HepG2 (cell line): ENCODE results near the gene DGKB. TPM values are rescaled to one million over a fixed set of nuclear protein-coding genes. Genes with fewer than 3 reads are reported as not detected.

ENCODE experiments used
- ATAC-seq: fragments of 200-7000 bp; cut with Tn5 transposase; 3 replicates; pipeline ENCODE4 v1.9.1; 2020; ENCODE audit warnings: mild to moderate bottlenecking, moderate library complexity
- BruUV-seq: library from RNA; stranded (reverse); fragments of 400-500 nt; replicated peaks from 2 replicates; lab custom pipeline; 2021; lab: Mats Ljungman, UMichigan
- CTCF ChIA-PET: fragments of 300-600 bp; formaldehyde crosslinking; extraction: SDS; loops from one replicate; lab custom pipeline; 2021; ENCODE audit warnings: low total read pairs, inconsistent platforms, low intra/inter-chr PET ratio; lab: Yijun Ruan, JAX
- POLR2A ChIA-PET: fragments of 350-600 bp; sonication (Branson Sonifier 250); formaldehyde crosslinking; loops from one replicate; lab custom pipeline; 2020; ENCODE audit warnings: antibody characterized with exemption, inconsistent platforms; lab: Yijun Ruan, JAX
- DNase-seq: peaks from one replicate; pipeline ENCODE4 v3.0.0-alpha.2; 2015; ENCODE audit warnings: low spot score
- FAIRE-seq: peaks from 3 replicates; lab custom pipeline; 2011; peaks lifted over from hg19 to GRCh38; lab: Jason Lieb, UNC
- H2AFZ ChIP-seq: one replicate; pipeline ENCODE4 v1.6.1; 2011; ENCODE audit warnings: low read length, inconsistent platforms
- H3K27ac ChIP-seq: fragments of 300-600 bp; 3 replicates; pipeline ENCODE4 v1.8.0; 2011; ENCODE audit warnings: mixed run types, mild to moderate bottlenecking, mixed read lengths, low read length, inconsistent platforms; ENCODE audit not compliant: insufficient read depth; ENCODE audit errors: extremely low read length
- H3K27me3 ChIP-seq, 2 experiments: fragments of 200-600 bp in 1 of 2; 2 replicates in 1 of 2; 3 replicates in 1 of 2; pipeline versions ENCODE4 v1.6.0 to v1.8.0; 2011; ENCODE audit warnings: low read length in 2 of 2, mild to moderate bottlenecking in 2 of 2, moderate library complexity in 2 of 2, inconsistent platforms in 1 of 2; ENCODE audit not compliant: insufficient read depth in 2 of 2, control insufficient read depth in 1 of 2
- H3K36me3 ChIP-seq, 2 experiments: fragments of 200-600 bp in 1 of 2; replicated peaks in 1 of 2; 2 replicates in 1 of 2; 3 replicates in 1 of 2; pipeline versions ENCODE4 v1.5.1 to v1.8.0; 2011; ENCODE audit warnings: low read length in 2 of 2, inconsistent platforms in 1 of 2; ENCODE audit not compliant: insufficient read depth in 2 of 2, control insufficient read depth in 1 of 2
- H3K4me1 ChIP-seq: 2 replicates; pipeline ENCODE4 v1.5.1; 2012; ENCODE audit warnings: low read length, inconsistent platforms; ENCODE audit not compliant: insufficient read depth
- H3K4me2 ChIP-seq: 2 replicates; pipeline ENCODE4 v1.6.0; 2011; ENCODE audit warnings: low read depth, low read length, inconsistent platforms
- H3K4me3 ChIP-seq, 3 experiments: fragments of 200-600 bp in 1 of 3; sonication (generic), shearing (Covaris generic) in 1 of 3; replicated peaks in 1 of 3; 2 replicates each; pipeline ENCODE4 v1.5.1; 2011 to 2016; ENCODE audit warnings: low read length in 3 of 3, inconsistent platforms in 2 of 3, low read depth in 2 of 3, mild to moderate bottlenecking in 2 of 3, control low read depth in 1 of 3, mixed read lengths in 1 of 3; ENCODE audit not compliant: insufficient read depth in 1 of 3
- H3K79me2 ChIP-seq: one replicate; pipeline ENCODE4 v1.6.1; 2011; ENCODE audit warnings: low read length, inconsistent platforms; ENCODE audit not compliant: insufficient read depth
- H3K9ac ChIP-seq: 2 replicates; pipeline ENCODE4 v1.6.0; 2011; ENCODE audit warnings: mild to moderate bottlenecking, low read depth, low read length, inconsistent platforms; ENCODE audit not compliant: insufficient read depth
- H3K9me3 ChIP-seq: 2 replicates; pipeline ENCODE4 v1.5.1; 2012; ENCODE audit warnings: mild to moderate bottlenecking, low read length
- H4K20me1 ChIP-seq: 2 replicates; pipeline ENCODE4 v1.6.0; 2011; ENCODE audit warnings: inconsistent platforms, mild to moderate bottlenecking, low read length, moderate library complexity; ENCODE audit not compliant: insufficient read depth
- ATF1 ChIP-seq: IDR thresholded peaks from 2 replicates; pipeline ENCODE4 v1.6.1; 2016; ENCODE audit warnings: mild to moderate bottlenecking, control low read depth
- CEBPG ChIP-seq: IDR thresholded peaks from 2 replicates; pipeline ENCODE4 v1.6.1; 2016
- CENPT ChIP-seq: sonication (generic); formaldehyde crosslinking; IDR thresholded peaks from 2 replicates; pipeline ENCODE4 v1.8.0; 2022; ENCODE audit warnings: low read depth, mild to moderate bottlenecking, moderate library complexity, missing genetic modification reagents
- CREM ChIP-seq, 2 experiments: sonication (generic) in 1 of 2; formaldehyde crosslinking in 1 of 2; IDR thresholded peaks; 2 replicates each; pipeline versions ENCODE4 v1.4.0 to v1.6.1; 2016 to 2020; ENCODE audit warnings: antibody characterized with exemption in 1 of 2, mild to moderate bottlenecking in 1 of 2, missing genetic modification reagents in 1 of 2
- HOMEZ ChIP-seq: IDR thresholded peaks from 2 replicates; pipeline ENCODE4 v1.6.1; 2016; ENCODE audit warnings: low read depth
- MED13 ChIP-seq: sonication (generic); formaldehyde crosslinking; IDR thresholded peaks from 2 replicates; pipeline ENCODE4 v1.5.0; 2020; ENCODE audit warnings: missing genetic modification reagents
- MYC ChIP-seq: sonication (generic); formaldehyde crosslinking; IDR thresholded peaks from 2 replicates; pipeline ENCODE4 v1.9.0; 2021; ENCODE audit warnings: missing genetic modification reagents, borderline replicate concordance
- PAX8 ChIP-seq: sonication (generic); formaldehyde crosslinking; IDR thresholded peaks from 2 replicates; pipeline ENCODE4 v1.8.0; 2022; ENCODE audit warnings: mild to moderate bottlenecking, missing genetic modification reagents, borderline replicate concordance
- POLR2AphosphoS2 ChIP-seq: IDR thresholded peaks from 2 replicates; pipeline ENCODE4 v1.6.1; 2011; ENCODE audit warnings: low read depth, low read length, improper control_type of control experiment
- TAF1 ChIP-seq: sonication (generic); formaldehyde crosslinking; IDR thresholded peaks from 2 replicates; pipeline ENCODE4 v1.4.0; 2020; ENCODE audit warnings: missing genetic modification reagents
- ZBTB14 ChIP-seq: sonication (generic); formaldehyde crosslinking; IDR thresholded peaks from 2 replicates; pipeline ENCODE4 v1.4.0; 2020; ENCODE audit warnings: missing genetic modification reagents
- ZBTB21 ChIP-seq: sonication (generic); formaldehyde crosslinking; IDR thresholded peaks from 2 replicates; pipeline ENCODE4 v1.4.0; 2020; ENCODE audit warnings: missing genetic modification reagents
- ZNF10 ChIP-seq: sonication (generic); formaldehyde crosslinking; IDR thresholded peaks from 2 replicates; pipeline ENCODE4 v1.4.0; 2020; ENCODE audit warnings: mild to moderate bottlenecking, low read depth, missing genetic modification reagents, borderline replicate concordance
- ZNF205 ChIP-seq: IDR thresholded peaks from 2 replicates; pipeline ENCODE4 v1.6.1; 2018; ENCODE audit warnings: missing biosample characterization, missing genetic modification reagents
- ZNF652 ChIP-seq: IDR thresholded peaks from 2 replicates; pipeline ENCODE4 v1.6.1; 2016; ENCODE audit warnings: low read depth, borderline replicate concordance
- WGBS: methylation state at CpG from one replicate; pipeline ENCODE4 v1.1.6; 2017; ENCODE audit warnings: low lambda C conversion rate; 5-methylcytosine and 5-hydroxymethylcytosine counted together
- in situ Hi-C: cut with HindIII; loops from 2 replicates; pipeline ENCODE4 v1.10.0; 2017; ENCODE audit warnings: low pct_unique_long_range_greater_than_20kb; ENCODE audit not compliant: extremely low pct_ligation_motif_present
- intact Hi-C: fragments of 100-400 bp; cut with micrococcal nuclease; formaldehyde crosslinking; loops from one replicate; pipeline ENCODE4 v1.10.0; 2022; ENCODE audit not compliant: unreplicated experiment
- polyA plus RNA-seq, 8 experiments: library from polyadenylated mRNA; depleted of rRNA in 3 of 8; stranded (reverse) in 7 of 8; unstranded in 1 of 8; fragments of >200 nt; fragmentation: Illumina TruSeq in 4 of 8; extraction: Trizol in 4 of 8; gene quantifications; 2 replicates each; pipeline versions ENCODE4 v1.2.1 to v1.2.3, GENCODE V29; 2011 to 2016; ENCODE audit warnings: low read depth in 4 of 8, missing spikeins in 1 of 8, mixed read lengths in 1 of 8; ENCODE audit not compliant: insufficient read depth in 1 of 8
- total RNA-seq, 5 experiments: library from RNA; depleted of rRNA; stranded (reverse); fragments of >200 nt; fragmentation: Illumina TruSeq; extraction: Trizol; gene quantifications; 2 replicates each; pipeline ENCODE4 v1.2.3, GENCODE V29; 2016; ENCODE audit warnings: low read depth in 1 of 5
- TF ChIP-seq, protein P1 (sequence below): sonication (generic); formaldehyde crosslinking; IDR thresholded peaks from 2 replicates; pipeline ENCODE4 v1.4.0; 2020; ENCODE audit warnings: missing genetic modification reagents, mild to moderate bottlenecking, borderline replicate concordance

Gene DGKB
- total and polyA plus RNA-seq, 2 of the 13 experiments (the other 11 are each of a cell fraction or from before 2014, with no cell fraction given): not detected

DNA sequence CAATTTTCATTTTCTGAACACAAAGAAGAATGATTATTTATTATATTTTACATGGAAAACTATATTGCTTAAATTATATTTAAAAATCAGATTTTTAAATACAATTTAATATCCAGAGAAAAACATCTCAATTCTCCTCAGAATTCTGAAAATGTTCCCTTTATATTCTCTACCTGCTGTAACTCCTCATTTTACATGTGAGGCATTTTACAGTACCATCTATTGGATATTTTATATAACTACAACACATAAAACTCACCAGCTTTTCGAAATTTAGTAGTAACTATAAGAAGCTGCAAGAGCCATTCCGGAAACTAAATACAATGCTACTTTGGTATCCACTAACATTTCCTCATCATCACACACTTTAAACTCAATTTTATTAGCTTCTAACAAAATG is 264.6 kb downstream of the DGKB start:
- Histone ChIP-seq H2AFZ (no peak overlapping the region), H3K4me1 (no peaks in the 10 kb centered on the region), H3K27ac (no peak overlapping the region), H3K9ac (no peak overlapping the region), H3K4me2 (no peak overlapping the region), H3K4me3 (no peak overlapping the region), H3K27me3 (no peaks in the 10 kb centered on the region), H4K20me1 (no peaks in the 10 kb centered on the region), H3K36me3 (no peaks in the 10 kb centered on the region), H3K9me3 (peaks cover 44% of the 10 kb centered on the region), H3K79me2 (no peaks in the 10 kb centered on the region)
- intact Hi-C loops (no loop called here), in situ Hi-C loops (no loop called here)
- no peak for ATAC-seq
- no TSS peak for BruUV-seq
- TF ChIP-seq ZNF205 (no peak), ATF1 (CRISPR knock-in tag) (no peak), CEBPG (CRISPR knock-in tag) (no peak), TAF1 (no peak), HOMEZ (CRISPR knock-in tag) (no peak), MED13 (CRISPR knock-in tag) (no peak), CENPT (CRISPR knock-in tag) (no peak), ZNF652 (no peak), POLR2AphosphoS2 (no peak), PAX8 (CRISPR knock-in tag) (no peak), CREM (IDR thresholded peaks at IDR 0.05) (no peak), CREM (CRISPR knock-in tag; IDR thresholded peaks at IDR 0.05) (no peak), ZBTB21 (CRISPR knock-in tag) (no peak), MYC (CRISPR knock-in tag) (no peak), ZNF10 (no peak), ZBTB14 (CRISPR knock-in tag) (no peak)
- TF ChIP-seq, protein P1, sequence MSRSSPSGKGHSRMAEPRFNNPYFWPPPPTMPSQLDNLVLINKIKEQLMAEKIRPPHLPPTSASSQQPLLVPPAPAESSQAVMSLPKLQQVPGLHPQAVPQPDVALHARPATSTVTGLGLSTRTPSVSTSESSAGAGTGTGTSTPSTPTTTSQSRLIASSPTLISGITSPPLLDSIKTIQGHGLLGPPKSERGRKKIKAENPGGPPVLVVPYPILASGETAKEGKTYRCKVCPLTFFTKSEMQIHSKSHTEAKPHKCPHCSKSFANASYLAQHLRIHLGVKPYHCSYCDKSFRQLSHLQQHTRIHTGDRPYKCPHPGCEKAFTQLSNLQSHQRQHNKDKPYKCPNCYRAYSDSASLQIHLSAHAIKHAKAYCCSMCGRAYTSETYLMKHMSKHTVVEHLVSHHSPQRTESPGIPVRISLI (CRISPR knock-in tag): no peak
- FAIRE-seq: no peak
- ChIA-PET POLR2A (no interaction called here), CTCF (no interaction called here)
- DNase-seq: no peak
- 45% methylated on average over 2 of the region's 2 CpGs for WGBS
